ENCODE results near the gene ATP2B2.

DNA sequence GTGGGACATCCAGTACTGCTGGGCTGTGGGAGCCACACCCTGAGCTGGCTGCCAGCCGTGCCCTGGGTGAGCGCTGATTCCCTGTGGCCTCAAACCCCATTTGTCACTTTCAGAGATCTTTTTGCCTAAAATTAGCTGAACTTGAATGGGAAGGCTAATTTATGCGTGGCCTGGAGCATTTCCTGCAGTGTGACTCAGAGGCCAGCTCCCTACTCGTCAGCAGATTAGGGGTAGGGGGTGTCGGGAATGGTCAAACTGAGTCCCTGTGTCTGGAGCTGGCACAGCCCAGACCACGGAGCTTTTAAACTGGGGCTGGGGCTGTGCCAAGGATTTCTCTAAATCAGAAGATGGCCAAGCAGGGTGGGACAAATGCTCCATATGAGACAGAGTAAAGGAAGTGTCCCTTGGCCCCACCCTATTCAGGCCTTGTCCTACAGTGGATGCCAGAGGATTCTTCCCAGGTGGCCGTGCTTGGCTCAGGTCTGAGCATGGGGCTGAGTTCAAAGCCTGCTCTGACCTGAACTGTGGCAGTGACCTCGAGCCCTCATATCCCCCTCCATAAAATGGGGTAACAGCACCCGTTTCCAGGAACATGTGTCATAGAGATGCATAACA is 59.7 kb downstream of the ATP2B2 start:
- TF ChIP-seq CTCF (IDR thresholded peaks at IDR 0.05): no peak
- TF ChIP-seq EP300 (IDR thresholded peaks at IDR 0.05): no peak
